B cell (primary cell): ENCODE results near the gene GRIP1.

Experiments used
- CTCF ChIP-seq: fragments of 200-600 bp; IDR thresholded peaks from one replicate; pipeline ENCODE4 v1.8.0; 2022; ENCODE audit warnings: antibody characterized with exemption, mild to moderate bottlenecking
- EZH2 ChIP-seq: IDR thresholded peaks from 2 replicates; pipeline ENCODE4 v1.6.1; 2012; ENCODE audit warnings: borderline replicate concordance, low read depth, mild to moderate bottlenecking, moderate library complexity, low read length; ENCODE audit not compliant: insufficient read depth, poor library complexity, severe bottlenecking

- no peak for TF ChIP-seq CTCF
- TF ChIP-seq EZH2, result no peak
Observed at GRCh38 chr12:66531766-66532165, 147.1 kb downstream of the GRIP1 start.
